NCI-H526 (cell line): ENCODE data around the gene TMEM120B.

Experiments
- DNase-seq, 2 experiments: peaks; one replicate each; lab custom pipeline; 2025; lab: John Stamatoyannopoulos, UW

TMEM120B gene

DNA sequence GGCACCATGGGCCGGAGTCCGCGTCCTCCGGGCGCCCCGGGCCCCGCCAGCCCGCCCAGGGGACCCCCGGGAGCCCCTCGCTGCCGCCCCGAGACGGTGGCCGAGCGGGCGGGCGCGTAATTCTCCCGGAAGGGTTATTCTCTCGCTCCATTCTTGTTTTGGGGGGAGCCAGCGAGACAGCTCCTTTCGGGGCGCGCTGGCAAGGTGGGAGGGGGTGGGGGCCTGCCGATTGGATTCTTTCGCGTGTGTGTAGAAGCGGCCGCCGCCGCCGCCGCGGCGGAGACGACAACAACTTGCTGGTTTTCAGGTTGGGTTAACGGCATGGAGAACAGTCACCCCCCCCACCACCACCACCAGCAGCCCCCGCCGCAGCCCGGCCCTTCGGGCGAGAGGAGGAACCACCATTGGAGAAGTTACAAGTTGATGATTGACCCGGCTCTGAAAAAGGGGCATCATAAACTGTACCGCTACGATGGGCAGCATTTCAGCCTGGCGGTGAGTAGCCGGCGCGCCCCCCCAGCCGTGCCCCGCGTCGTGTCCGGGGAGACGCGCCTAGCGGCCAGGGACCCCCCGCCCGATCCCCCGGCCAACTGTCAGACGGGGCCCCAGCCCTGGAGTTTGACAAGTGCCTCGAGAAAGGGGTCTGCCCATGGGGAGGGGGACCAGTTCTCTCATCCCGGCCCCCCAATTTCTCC lies 92.0 kb downstream of the TMEM120B start:
- DNase-seq, result peak; percentile 38 to 53

DNA sequence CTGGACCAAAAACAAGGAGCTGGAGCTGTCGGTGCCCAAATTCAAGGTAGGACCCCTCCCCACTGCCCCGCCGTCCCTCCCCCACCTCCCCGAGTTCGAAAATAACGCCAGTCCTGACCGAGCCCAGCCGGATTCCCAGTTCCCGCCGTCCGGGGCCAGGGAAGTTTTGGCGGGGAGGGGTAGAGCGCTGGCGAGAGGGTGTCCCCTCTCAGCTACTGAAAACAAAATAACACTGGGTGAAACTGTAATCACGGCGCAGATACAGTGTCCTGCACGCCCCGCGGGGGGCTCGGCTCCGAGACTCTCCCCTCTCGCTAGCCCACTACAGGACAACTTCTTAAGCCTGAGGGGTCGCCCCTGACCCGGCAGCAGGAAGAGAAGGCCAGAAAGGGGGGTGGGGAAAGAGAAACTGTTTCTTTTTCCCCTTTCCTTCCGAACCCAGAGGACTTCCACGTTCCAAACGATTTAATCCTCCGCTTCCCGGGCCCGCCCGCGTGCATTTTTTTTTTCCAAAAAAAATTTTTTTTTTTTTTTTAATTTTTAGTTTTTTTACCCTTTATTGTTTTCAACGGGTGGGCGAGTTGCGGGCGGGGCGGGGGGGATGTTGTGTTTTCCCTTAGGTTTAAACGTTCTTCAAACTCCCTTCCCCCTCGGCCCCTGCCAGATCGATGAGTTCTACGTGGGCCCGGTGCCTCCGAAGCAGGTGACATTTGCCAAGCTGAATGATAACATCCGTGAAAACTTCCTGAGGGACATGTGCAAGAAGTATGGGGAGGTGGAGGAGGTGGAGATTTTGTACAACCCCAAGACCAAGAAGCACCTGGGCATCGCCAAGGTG lies 92.8 kb downstream of the TMEM120B start:
- peak in 1 of 2 experiments; percentile 50 for DNase-seq

DNA sequence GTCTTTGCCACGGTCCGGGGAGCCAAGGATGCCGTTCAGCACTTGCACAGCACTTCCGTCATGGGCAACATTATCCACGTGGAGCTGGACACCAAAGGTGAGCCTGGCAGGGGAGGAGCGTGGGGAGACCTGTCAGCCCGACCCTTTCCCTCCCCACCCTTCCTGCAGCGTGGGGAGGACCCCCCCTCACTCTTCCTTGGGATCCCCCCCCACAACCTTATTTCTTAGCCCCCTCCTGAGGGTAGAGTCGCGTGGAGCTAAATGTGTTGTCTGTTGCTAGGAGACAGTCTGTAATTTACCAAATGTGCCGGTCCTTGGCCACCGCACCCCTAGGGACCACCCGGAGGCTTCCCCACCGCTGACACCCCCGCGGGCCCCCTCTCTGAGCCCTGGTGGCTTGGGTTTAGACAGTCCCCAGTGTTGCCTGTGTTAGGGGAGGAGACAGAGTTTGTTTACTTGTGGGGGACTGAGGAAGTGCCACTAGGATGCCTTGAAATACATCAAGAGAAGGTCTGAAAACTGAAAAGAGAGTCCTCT lies 93.5 kb downstream of the TMEM120B start:
- DNase-seq, result peak; percentile 37 to 39

DNA sequence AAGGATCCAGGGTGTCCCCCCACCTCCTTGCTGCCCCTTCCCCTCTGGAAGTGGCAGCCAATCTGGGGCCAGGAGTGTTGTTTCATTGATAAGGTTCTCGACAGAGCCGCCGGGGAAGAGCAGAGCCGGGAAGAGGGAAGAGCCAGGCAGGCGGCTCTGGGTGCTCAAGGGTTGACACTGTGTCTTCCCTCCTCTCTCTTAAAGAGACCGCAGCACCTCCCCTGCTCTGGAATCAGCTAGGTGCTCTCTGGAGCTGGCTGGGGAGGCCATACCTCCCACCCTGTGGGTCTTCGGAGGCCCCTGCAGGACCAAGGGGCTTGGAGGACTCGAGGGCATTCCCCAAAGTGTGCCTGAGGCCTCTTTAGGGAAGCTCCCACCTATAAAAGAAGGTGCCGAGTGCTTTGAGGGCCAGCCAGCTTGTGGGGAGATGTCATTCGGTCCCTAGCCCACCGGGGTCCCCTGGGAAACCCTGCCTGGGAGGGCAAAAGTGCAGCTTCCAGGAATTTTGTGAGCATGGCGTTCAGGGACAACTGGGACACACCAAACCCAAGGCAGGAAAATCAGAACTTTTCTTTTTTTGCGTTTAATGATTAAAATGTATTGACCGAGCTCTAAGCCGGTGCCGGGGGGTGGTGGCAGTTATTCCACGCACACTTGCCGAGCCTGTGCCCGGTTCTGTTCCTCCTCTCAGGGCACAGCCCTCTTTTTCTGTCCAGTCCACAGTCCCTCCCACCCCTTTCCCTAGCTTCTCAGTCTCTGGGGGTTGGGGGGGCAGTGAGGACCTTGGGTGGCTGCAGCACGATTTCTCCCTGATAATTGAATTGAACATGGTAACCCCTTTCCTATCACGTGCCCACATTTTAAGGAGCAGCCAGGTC lies 94.2 kb downstream of the TMEM120B start:
- peak; percentile 21 to 79 for DNase-seq

DNA sequence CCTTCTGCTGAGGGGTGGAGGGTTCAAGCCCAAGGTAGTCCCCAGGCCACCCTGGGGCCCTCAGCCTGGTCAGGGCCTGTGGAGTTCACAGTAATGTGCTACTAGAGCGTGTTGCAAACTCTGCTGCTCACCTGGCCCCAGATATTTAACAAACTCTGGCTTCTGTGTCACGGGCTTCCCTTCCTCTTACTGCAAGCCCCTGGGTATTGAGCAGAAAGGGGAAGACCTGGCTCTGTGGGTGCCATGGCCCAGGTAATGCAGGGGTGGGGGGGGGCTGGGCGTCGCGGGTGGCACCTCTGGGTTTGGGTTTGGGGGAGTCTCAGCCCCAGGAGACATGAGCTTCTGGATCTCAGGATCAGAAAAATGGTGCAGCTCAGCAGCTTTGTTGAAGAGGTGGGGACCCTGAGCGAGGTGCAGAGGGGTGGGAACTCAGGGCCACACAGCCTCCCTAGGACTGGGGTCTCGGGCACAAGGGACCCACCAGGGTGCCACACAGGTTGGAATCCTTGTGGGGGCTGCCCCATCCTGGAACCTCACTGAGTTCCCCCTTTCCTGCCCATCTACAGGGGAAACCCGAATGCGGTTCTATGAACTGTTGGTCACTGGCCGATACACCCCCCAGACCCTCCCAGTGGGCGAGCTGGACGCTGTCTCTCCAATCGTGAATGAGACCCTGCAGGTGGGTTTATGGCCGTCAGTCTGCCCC lies 95.2 kb downstream of the TMEM120B start:
- DNase-seq, result no peak

DNA sequence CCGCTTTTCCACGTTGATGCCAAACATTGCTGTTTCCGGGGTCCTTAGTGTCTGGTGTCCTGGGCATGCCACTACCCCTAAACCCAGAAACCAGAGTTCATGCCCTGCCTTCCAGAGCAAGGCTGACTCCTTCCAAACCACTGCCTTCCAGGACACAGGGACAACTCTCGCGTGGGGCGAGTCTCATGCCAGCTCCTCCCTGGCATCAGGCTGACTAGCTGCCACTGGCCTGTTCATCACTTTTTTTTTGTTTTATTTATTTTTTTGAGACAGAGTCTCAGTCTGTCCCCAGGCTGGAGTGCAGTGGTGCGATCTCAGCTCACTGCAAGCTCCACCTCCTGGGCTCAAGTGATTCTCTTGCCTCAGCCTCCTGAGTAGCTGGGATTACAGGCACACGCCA lies 96.1 kb downstream of the TMEM120B start:
- DNase-seq, result no peak

DNA sequence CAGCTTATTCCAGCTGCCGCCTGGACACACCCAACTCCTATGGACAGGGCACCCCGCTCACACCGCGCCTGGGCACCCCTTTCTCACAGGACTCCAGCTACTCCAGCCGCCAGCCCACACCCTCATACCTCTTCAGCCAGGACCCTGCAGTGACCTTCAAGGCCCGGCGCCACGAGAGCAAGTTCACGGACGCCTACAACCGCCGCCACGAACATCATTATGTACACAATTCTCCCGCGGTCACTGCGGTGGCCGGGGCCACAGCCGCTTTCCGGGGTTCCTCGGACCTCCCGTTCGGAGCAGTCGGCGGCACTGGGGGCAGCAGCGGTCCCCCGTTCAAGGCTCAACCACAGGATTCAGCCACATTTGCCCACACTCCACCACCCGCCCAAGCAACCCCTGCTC lies 97.2 kb downstream of the TMEM120B start:
- no peak for DNase-seq

DNA sequence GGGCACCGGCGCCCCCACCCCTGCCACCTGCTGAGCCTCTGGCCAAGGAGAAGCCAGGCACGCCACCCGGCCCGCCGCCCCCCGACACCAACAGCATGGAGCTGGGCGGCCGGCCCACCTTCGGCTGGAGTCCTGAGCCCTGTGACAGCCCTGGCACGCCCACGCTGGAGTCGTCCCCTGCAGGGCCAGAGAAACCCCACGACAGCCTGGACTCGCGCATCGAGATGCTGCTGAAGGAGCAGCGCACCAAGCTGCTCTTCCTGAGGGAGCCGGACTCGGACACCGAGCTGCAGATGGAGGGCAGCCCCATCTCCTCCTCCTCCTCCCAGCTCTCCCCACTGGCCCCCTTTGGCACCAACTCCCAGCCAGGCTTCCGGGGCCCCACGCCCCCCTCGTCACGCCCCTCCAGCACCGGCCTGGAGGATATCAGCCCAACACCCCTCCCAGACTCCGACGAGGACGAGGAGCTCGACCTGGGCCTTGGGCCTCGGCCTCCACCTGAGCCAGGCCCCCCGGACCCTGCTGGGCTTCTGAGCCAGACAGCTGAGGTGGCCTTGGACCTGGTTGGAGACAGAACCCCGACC lies 97.8 kb downstream of the TMEM120B start:
- DNase-seq, result no peak

DNA sequence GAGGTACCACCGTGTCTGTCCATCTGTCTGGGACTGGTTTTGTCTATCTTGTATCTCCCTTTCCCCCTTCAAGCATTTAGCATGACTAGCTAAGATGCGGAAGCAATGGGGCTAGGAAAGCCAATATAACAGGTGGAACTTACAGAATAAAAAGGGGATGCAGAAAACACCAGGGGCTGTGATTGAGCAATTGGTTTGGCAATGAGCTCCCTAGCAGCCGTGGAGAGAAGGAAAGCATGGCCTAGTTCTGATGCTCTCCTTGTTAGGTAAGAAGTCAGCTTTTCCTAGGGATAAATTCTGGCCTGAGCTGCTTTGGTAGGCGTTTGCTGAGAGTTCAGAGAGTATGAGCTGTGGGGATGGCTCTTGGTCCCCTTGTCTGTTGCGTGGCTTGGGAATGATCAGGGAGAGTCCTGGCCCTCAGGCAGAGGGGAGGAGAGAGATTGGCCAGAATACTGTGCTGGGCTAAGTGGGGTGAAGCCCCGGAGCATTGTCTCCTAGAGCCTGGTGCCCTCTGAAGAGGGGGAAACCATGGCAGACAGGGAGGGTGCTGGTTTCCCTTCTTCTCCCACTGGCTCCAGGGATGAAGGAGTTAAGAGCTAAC lies 98.4 kb downstream of the TMEM120B start:
- no peak for DNase-seq

DNA sequence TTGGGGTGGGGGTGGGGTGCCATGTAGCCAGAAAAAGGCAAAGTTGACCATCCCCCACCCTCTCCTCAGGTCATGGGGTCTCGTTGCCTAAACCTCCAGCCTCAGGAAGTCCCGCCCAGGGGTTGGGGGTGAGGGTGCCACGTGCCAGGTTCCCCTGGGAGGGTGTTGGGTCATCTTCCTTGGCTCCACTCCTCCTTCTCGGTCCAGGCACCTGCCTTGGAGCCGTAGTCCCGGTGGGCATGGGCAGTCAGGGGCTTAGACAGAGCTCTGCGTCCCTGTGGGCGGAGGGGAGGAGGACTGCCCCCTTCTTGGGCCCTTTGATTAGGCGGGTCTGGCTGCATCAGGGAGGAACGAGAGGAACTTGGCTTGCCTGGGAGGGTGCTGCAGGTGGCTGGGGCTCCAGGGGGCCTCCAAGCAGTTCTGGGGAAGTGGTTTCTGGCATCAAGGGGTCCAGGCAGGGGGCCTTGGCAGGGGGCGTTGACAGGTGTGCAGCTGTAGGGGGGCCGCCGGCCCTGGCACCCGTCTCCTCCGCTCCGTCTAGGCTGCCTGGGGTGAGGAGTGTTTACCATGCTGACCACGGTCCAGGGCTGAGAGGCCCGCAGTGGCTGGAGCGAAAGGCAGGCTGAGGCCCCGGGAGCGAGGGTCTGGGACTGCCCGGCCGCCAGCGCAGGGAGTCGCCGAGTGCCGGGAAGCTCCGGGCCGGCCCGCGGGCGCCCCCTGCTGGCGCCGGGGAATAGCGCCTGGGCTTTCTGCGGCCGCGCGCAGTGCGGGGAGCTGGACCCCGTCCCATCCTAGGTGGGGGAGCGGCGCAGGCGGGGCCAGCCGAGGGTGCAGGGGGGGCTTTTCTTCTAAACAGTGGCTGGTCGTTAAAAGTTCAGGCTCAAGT lies 99.1 kb downstream of the TMEM120B start:
- DNase-seq, result peak; percentile 23 to 79

DNA sequence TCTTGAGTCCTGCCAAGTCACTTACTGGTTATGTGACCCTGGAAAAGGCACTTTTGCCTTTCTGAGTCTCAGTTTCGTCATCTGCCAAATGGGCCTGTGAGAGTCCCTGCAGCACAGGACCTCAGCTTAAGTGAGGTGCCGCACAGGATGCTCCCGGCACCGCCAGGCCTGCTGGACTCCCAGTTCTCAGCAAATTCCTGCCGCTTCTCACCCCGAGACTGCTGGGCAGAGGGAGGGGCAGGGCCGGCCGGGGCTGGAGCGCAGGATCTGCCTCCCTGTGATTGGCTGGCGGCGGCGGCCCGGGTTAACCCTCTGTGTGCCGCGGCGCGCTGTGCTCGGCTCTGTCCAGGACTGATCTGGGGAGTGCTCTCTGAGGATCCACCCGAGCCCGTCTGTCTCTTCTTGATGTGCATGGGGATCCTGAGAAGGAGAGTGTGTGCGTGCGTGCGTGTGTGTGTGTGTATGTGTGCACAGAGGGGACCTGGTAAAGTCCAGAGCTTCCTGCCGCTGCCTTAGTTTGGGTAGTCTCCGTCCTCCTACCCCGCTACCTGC lies 99.8 kb downstream of the TMEM120B start:
- DNase-seq, result peak in 1 of 2 experiments; percentile 82

DNA sequence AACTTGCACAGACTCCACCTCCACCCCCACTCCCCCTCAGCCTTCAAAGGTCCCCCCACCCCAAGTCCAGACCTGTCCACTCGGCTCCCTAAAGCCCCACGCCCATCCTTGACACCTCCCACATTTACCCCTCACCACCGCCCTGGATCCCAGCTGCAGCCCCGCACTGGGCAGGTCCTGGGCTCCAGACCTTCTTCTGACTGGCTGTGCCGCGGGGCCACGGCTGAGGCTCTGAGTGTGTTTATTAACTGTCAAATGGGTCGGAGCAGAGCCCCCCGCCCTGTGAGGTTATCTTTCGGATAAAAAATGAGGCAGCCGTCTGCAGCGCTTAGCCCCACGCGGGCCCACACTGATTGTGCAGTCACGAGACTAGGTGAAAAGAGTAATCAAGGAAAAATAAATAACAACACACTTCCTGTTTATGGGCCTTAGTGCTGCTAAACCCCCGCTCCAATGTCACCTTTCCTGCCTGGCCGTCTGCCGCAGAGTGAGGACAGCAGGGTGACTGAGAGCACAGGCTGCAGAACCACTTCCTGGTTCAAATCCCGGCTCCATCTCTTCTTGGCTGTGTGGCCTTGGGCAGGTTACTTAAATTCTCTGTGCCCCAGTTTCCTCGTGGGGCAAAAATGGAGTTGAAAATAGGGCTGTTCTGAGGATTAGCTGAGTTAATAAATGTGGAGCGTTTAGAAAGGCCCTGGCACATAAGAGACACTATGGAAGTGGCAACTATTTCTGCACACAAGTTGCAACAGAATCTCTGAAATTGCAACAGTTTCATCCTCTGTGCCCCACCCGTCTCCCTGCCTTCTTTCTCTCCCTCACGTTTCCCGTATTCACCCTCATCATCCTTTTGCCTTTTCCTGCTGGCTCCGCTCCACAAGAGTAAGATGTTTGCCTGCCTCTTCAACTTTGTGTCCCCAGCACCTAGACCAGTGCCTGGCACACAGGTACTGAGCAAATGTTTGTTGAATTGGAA lies 100.7 kb downstream of the TMEM120B start:
- DNase-seq, result no peak

DNA sequence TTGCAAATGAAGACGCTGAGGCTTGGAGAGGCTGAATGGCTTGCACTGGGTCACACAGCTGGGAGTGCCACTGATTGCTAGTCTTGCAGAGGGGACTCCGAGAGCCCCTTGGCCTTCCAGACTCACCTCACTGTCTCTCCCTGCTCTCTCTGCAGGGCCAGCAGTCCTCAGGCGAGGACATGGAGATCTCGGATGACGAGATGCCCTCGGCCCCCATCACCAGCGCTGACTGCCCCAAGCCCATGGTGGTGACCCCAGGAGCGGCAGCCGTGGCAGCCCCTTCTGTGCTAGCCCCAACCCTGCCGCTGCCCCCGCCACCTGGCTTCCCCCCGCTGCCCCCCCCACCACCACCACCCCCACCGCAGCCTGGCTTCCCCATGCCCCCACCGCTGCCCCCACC lies 101.4 kb downstream of the TMEM120B start:
- DNase-seq, result no peak

DNA sequence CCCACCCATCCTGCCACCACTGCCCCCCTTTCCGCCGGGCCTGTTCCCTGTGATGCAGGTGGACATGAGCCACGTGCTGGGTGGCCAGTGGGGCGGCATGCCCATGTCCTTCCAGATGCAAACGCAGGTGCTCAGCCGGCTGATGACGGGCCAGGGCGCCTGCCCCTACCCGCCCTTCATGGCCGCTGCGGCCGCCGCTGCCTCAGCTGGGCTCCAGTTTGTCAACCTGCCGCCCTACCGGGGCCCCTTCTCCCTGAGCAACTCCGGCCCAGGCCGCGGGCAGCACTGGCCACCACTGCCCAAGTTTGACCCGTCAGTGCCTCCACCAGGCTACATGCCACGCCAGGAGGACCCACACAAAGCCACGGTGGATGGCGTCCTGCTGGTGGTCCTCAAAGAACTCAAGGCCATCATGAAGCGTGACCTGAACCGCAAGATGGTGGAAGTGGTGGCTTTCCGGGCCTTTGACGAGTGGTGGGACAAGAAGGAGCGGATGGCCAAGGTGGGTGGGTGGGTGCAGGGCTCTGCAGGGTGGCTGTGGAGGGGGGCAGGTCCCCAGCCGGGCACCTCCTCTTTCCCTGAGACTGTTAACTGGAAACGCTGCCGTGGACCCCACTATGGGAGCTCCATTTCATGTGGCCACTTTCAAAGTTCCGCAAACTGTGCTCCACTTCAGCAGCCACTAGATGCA lies 102.0 kb downstream of the TMEM120B start:
- no peak for DNase-seq

DNA sequence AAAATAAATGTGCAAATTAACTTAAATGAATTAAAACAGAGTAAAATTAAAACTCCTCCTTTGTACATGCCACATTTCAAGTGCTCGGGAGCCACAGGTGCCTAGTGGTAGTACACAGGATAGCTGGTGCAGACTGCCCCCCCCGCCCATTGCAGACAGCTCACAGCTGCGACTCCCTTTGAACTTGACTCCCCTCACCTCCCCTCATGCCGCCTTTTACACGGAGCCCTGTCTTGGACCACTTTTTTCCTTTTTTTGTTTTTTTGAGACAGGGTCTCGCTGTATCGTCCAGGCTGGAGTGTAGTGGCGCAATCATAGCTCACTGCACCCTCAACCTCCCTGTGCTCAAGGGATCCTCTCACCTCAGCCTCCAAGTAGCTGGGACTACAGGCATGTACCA lies 102.7 kb downstream of the TMEM120B start:
- DNase-seq, result no peak

DNA sequence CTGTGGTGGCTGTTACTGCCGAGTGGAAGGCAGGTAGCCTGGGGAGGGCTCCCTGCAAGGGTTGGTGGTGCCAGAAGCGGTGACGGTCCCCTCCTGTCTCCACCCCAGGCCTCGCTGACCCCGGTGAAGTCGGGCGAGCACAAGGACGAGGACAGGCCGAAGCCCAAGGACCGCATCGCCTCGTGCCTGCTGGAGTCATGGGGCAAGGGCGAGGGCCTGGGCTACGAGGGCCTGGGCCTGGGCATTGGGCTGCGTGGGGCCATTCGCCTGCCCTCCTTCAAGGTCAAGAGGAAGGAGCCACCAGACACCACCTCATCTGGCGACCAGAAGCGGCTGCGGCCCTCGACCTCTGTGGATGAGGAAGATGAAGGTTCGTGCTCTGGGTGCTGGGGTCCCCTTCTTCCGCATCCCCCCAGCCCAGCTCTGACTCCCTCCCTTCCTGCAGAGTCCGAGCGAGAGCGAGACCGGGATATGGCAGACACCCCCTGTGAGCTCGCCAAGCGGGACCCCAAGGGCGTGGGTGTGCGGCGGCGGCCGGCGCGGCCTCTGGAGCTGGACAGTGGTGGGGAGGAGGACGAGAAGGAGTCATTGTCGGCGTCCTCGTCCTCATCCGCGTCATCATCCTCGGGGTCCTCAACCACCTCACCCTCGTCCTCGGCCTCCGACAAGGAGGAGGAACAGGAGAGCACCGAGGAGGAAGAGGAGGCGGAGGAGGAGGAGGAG lies 104.5 kb downstream of the TMEM120B start:
- DNase-seq, result no peak

DNA sequence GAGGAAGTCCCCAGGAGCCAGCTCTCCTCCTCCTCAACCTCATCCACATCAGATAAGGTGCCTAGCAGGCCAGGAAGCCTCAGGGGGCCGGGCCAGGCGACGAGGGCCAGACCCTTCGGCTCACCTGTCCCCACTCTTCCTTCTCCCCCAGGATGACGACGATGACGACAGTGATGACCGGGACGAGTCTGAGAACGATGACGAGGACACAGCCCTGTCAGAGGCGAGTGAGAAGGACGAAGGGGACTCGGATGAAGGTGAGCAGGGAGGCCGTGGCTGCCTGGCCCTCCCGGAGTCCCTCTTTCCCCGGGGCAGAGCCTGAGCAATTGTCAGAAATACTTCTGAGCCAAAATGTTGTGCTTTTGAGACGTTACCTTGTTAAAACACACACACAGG lies 105.1 kb downstream of the TMEM120B start:
- DNase-seq, result no peak
